GM12878 (cell line): Measurements from ENCODE around the gene ARHGAP32. TPM values are rescaled to one million over a fixed set of nuclear protein-coding genes. Genes with fewer than 3 reads are reported as not detected.

Source experiments
- ATAC-seq: fragments of 200-7000 bp; cut with Tn5 transposase; 3 replicates; pipeline ENCODE4 v1.9.1; 2020; ENCODE audit warnings: mild to moderate bottlenecking, moderate library complexity
- BruUV-seq: library from RNA; stranded (reverse); fragments of 400-500 nt; replicated peaks from 2 replicates; lab custom pipeline; 2021; lab: Mats Ljungman, UMichigan
- CTCF ChIA-PET: fragments of 300-600 bp; sonication (Branson Sonifier 250); formaldehyde crosslinking; extraction: SDS; loops from one replicate; lab custom pipeline; 2021; ENCODE audit warnings: inconsistent platforms; lab: Yijun Ruan, JAX
- POLR2A ChIA-PET: fragments of 350-600 bp; formaldehyde crosslinking; extraction: SDS; loops from one replicate; lab custom pipeline; 2021; ENCODE audit warnings: inconsistent platforms; lab: Charles Lee
- RAD21 ChIA-PET: fragments of 300-600 bp; sonication (Branson Sonifier 250); formaldehyde crosslinking; loops from one replicate; lab custom pipeline; 2023; ENCODE audit warnings: antibody characterized with exemption; ENCODE audit not compliant: unreplicated experiment; lab: Charles Lee
- SMC1A ChIA-PET: fragments of 300-600 bp; sonication (Branson Sonifier 250); formaldehyde crosslinking; loops from one replicate; lab custom pipeline; 2023; ENCODE audit not compliant: unreplicated experiment, uncharacterized antibody; lab: Charles Lee
- DNase-seq: peaks from one replicate; pipeline ENCODE4 v3.0.0-alpha.2; 2011; ENCODE audit warnings: low read depth, low spot score
- FAIRE-seq: peaks from 3 replicates; lab custom pipeline; 2011; peaks lifted over from hg19 to GRCh38; lab: Jason Lieb, UNC
- H2AFZ ChIP-seq: 2 replicates; pipeline ENCODE4 v1.6.0; 2011; ENCODE audit warnings: low read depth, low read length, control low read depth; ENCODE audit not compliant: control insufficient read depth
- H3K27ac ChIP-seq: 2 replicates; pipeline ENCODE4 v1.5.1; 2011; ENCODE audit warnings: control low read depth; ENCODE audit not compliant: control insufficient read depth, insufficient read depth
- H3K27me3 ChIP-seq, 2 experiments: replicated peaks in 1 of 2; 2 replicates each; pipeline versions ENCODE4 v1.6.0 to v1.6.1; 2011; ENCODE audit warnings: low read length in 1 of 2; ENCODE audit not compliant: control insufficient read depth in 2 of 2, insufficient read depth in 2 of 2
- H3K36me3 ChIP-seq, 2 experiments: 2 replicates each; pipeline ENCODE4 v1.5.1; 2011; ENCODE audit warnings: low read length in 1 of 2; ENCODE audit not compliant: control insufficient read depth in 2 of 2, insufficient read depth in 2 of 2
- H3K4me1 ChIP-seq: 2 replicates; pipeline ENCODE4 v1.6.1; 2011; ENCODE audit warnings: mild to moderate bottlenecking, low read length, moderate library complexity, mixed read lengths; ENCODE audit not compliant: control insufficient read depth, insufficient read depth
- H3K4me2 ChIP-seq: 2 replicates; pipeline ENCODE4 v1.6.0; 2011; ENCODE audit warnings: control low read depth; ENCODE audit not compliant: control insufficient read depth, insufficient read depth
- H3K4me3 ChIP-seq: fragments of 200-600 bp; sonication (generic); 2 replicates; pipeline ENCODE4 v1.5.1; 2016
- H3K79me2 ChIP-seq: 2 replicates; pipeline ENCODE4 v1.6.0; 2011; ENCODE audit warnings: low read length; ENCODE audit not compliant: control insufficient read depth, insufficient read depth
- H3K9ac ChIP-seq: 2 replicates; pipeline ENCODE4 v1.8.0; 2011; ENCODE audit warnings: low read length, control low read depth, mixed read lengths; ENCODE audit not compliant: control insufficient read depth, insufficient read depth
- H3K9me3 ChIP-seq: replicated peaks from 3 replicates; pipeline ENCODE4 v1.5.1; 2011; ENCODE audit warnings: mild to moderate bottlenecking, low read length; ENCODE audit not compliant: control insufficient read depth, insufficient read depth
- H4K20me1 ChIP-seq: 2 replicates; pipeline ENCODE4 v1.6.0; 2011; ENCODE audit not compliant: control insufficient read depth, insufficient read depth
- CTCF ChIP-seq, 3 experiments: IDR thresholded peaks in 2 of 3; conservative IDR thresholded peaks in 1 of 3; 2 replicates each; pipeline ENCODE4 v1.5.1; 2011; ENCODE audit warnings: low read depth in 3 of 3, low read length in 3 of 3, mild to moderate bottlenecking in 3 of 3, control low read depth in 2 of 3, moderate library complexity in 2 of 3, inconsistent platforms in 1 of 3, mixed read lengths in 1 of 3; ENCODE audit not compliant: control insufficient read depth in 2 of 3, insufficient read depth in 1 of 3; ENCODE audit errors: extremely low read depth in 1 of 3
- FOXM1 ChIP-seq: IDR thresholded peaks from 2 replicates; pipeline ENCODE4 v1.6.1; 2012; ENCODE audit warnings: low read depth, mild to moderate bottlenecking, inconsistent platforms, low read length, moderate library complexity
- RUNX3 ChIP-seq: IDR thresholded peaks from 2 replicates; pipeline ENCODE4 v1.6.1; 2012; ENCODE audit warnings: low read length, inconsistent platforms
- SMC3 ChIP-seq: IDR thresholded peaks from 2 replicates; pipeline ENCODE4 v1.6.1; 2011; ENCODE audit warnings: low read length, improper control_type of control experiment, borderline replicate concordance
- TAF1 ChIP-seq: IDR thresholded peaks from 2 replicates; pipeline ENCODE4 v1.6.1; 2011; ENCODE audit warnings: mild to moderate bottlenecking, low read depth, low read length, borderline replicate concordance
- TBL1XR1 ChIP-seq: IDR thresholded peaks from 2 replicates; pipeline ENCODE4 v1.6.1; 2012; ENCODE audit warnings: low read depth, low read length, improper control_type of control experiment
- TCF12 ChIP-seq: IDR thresholded peaks from 2 replicates; pipeline ENCODE4 v1.6.1; 2011; ENCODE audit warnings: low read depth, mild to moderate bottlenecking, low read length
- ZBTB4 ChIP-seq: fragments of 450-650 bp; formaldehyde crosslinking; IDR thresholded peaks from 2 replicates; pipeline ENCODE4 v1.4.0; 2022; ENCODE audit warnings: mild to moderate bottlenecking, moderate library complexity
- ZBTB40 ChIP-seq: fragments of 450-650 bp; IDR thresholded peaks from 2 replicates; pipeline ENCODE4 v1.6.1; 2016; ENCODE audit warnings: mild to moderate bottlenecking, moderate library complexity, borderline replicate concordance
- ZNF622 ChIP-seq: fragments of 450-650 bp; IDR thresholded peaks from 2 replicates; pipeline ENCODE4 v1.6.1; 2017; ENCODE audit warnings: mild to moderate bottlenecking, inconsistent platforms
- WGBS: methylation state at CpG from one replicate; pipeline ENCODE4 v1.1.6; 2016; ENCODE audit warnings: low lambda C conversion rate; ENCODE audit not compliant: insufficient replicate concordance, insufficient coverage; ENCODE audit errors: missing lambda C conversion rate; 5-methylcytosine and 5-hydroxymethylcytosine counted together
- in situ Hi-C: fragments of 300-500 bp; cut with MboI; formaldehyde crosslinking; loops from 9 replicates; pipeline ENCODE4 v1.14.3; 2018; ENCODE audit warnings: mixed read lengths
- intact Hi-C: fragments of 100-400 bp; cut with micrococcal nuclease; formaldehyde crosslinking; loops from one replicate; pipeline ENCODE4 v1.14.2; 2022; ENCODE audit not compliant: unreplicated experiment
- polyA plus RNA-seq, 11 experiments: library from polyadenylated mRNA; depleted of rRNA in 4 of 11; unstranded in 6 of 11; stranded (reverse) in 5 of 11; fragments of >200 nt; fragmentation: Nextera tagmentation in 4 of 11; fragmentation: Illumina TruSeq in 1 of 11; extraction: Ambion mirVana in 4 of 11; extraction: Trizol in 1 of 11; gene quantifications; 1 replicate in 1 of 11; 2 replicates in 10 of 11; pipeline versions ENCODE4 v1.2.1 to v1.2.3, GENCODE V29; 2011 to 2016; ENCODE audit warnings: inconsistent platforms in 2 of 11, missing spikeins in 2 of 11, low read depth in 1 of 11
- total RNA-seq, 4 experiments: library from RNA; depleted of rRNA in 3 of 4; stranded (reverse); fragments of >200 nt in 3 of 4; fragmentation: Illumina TruSeq in 1 of 4; extraction: Trizol in 1 of 4; gene quantifications; 2 replicates each; pipeline versions ENCODE4 v1.2.1 to v1.2.3, GENCODE V29; 2013 to 2021

ARHGAP32 gene
- total and polyA plus RNA-seq, 10 of the 15 experiments (the other 5 are each of a cell fraction or from before 2014, with no cell fraction given): under 0.01 to 0.46 (median 0.12) TPM; not detected in 1

GRCh38 chr11:129013737-129014475 is 178.2 kb downstream of the ARHGAP32 start:
- WGBS: 10% methylated on average over 5 of the region's 5 CpGs
- H3K4me1 ChIP-seq: no peaks in the 10 kb centered on the region
- H3K9me3 ChIP-seq: no peaks in the 10 kb centered on the region
- no peak overlapping the region for H3K4me2 ChIP-seq
- H3K27me3 ChIP-seq: no peaks in the 10 kb centered on the region
- in situ Hi-C loops (no loop called here), intact Hi-C loops (no loop called here)
- no peak overlapping the region for H3K27ac ChIP-seq
- ChIA-PET POLR2A (no interaction called here), SMC1A (no interaction called here), RAD21 (no interaction called here), CTCF (no interaction called here)
- TF ChIP-seq CTCF (IDR thresholded peaks at IDR 0.05 in 2 of 3, conservative IDR thresholded peaks at IDR 0.05 in 1 of 3; ENCODE audit: control insufficient read depth in 2 of 3, extremely low read depth in 1 of 3, insufficient read depth in 1 of 3, low read depth in 3 of 3, low read length in 3 of 3): no peak
- TF ChIP-seq ZBTB4: no peak
- TF ChIP-seq TAF1: no peak
- TF ChIP-seq RUNX3: no peak
- no peak for TF ChIP-seq SMC3
- TF ChIP-seq ZBTB40: no peak
- no peak for TF ChIP-seq TCF12
- no peak for TF ChIP-seq ZNF622
- TF ChIP-seq TBL1XR1: no peak
- no peak for TF ChIP-seq FOXM1
- no peak for DNase-seq
- ATAC-seq: no peak
- H2AFZ ChIP-seq: no peak overlapping the region
- no peak for FAIRE-seq
- H3K4me3 ChIP-seq: no peak overlapping the region
- H3K9ac ChIP-seq: no peak overlapping the region
- BruUV-seq: no TSS peak
- H4K20me1 ChIP-seq: no peaks in the 10 kb centered on the region
- H3K79me2 ChIP-seq: no peaks in the 10 kb centered on the region
- no peaks in the 10 kb centered on the region for H3K36me3 ChIP-seq
